K562 (cell line): ENCODE results near the gene TARS2. TPM values are rescaled to one million over a fixed set of nuclear protein-coding genes. Genes with fewer than 3 reads are reported as not detected.

Source experiments
- AFF4 ChIP-seq: sonication (generic); formaldehyde crosslinking; IDR thresholded peaks from 2 replicates; pipeline ENCODE4 v1.8.0; 2023; ENCODE audit warnings: mild to moderate bottlenecking, missing genetic modification reagents
- ARNT ChIP-seq, 2 experiments: fragments of 450-650 bp; IDR thresholded peaks; 2 replicates each; pipeline ENCODE4 v1.6.1; 2016; ENCODE audit warnings: mild to moderate bottlenecking in 1 of 2
- BRF1 ChIP-seq: IDR thresholded peaks from 3 replicates; pipeline ENCODE4 v1.6.1; 2011; ENCODE audit warnings: borderline replicate concordance, mild to moderate bottlenecking; ENCODE audit not compliant: insufficient read length; ENCODE audit errors: extremely low read depth
- HLTF ChIP-seq: fragments of 450-650 bp; IDR thresholded peaks from 2 replicates; pipeline ENCODE4 v1.6.1; 2016
- MAX ChIP-seq: sonication (generic); formaldehyde crosslinking; IDR thresholded peaks from 2 replicates; pipeline ENCODE4 v1.9.0; 2022; ENCODE audit warnings: mild to moderate bottlenecking, missing genetic modification reagents
- NFE2 ChIP-seq: IDR thresholded peaks from 2 replicates; pipeline ENCODE4 v1.6.1; 2014; ENCODE audit warnings: antibody characterized with exemption, low read depth
- NR4A1 ChIP-seq, 2 experiments: fragments of 250-450 bp in 1 of 2; fragments of 450-650 bp in 1 of 2; sonication (Bioruptor Pico) in 1 of 2; IDR thresholded peaks; 2 replicates each; pipeline versions ENCODE4 v1.4.0 to v1.6.1; 2016 to 2020; ENCODE audit warnings: mild to moderate bottlenecking in 2 of 2, missing compliant biosample characterization in 1 of 2, missing genetic modification characterization in 1 of 2, moderate library complexity in 1 of 2
- RUNX1 ChIP-seq: sonication (generic); IDR thresholded peaks from 2 replicates; pipeline ENCODE4 v1.6.1; 2016; ENCODE audit warnings: antibody characterized with exemption, low read depth
- SMARCC2 ChIP-seq: fragments of 450-650 bp; IDR thresholded peaks from 2 replicates; pipeline ENCODE4 v1.6.1; 2017; ENCODE audit warnings: antibody characterized with exemption, moderate library complexity, mild to moderate bottlenecking, low read depth
- SMC3 ChIP-seq: conservative IDR thresholded peaks from 2 replicates; pipeline ENCODE4 v1.6.1; 2011; ENCODE audit warnings: low read depth, low read length, improper control_type of control experiment; ENCODE audit not compliant: insufficient read depth
- TCF3 ChIP-seq: sonication (generic); formaldehyde crosslinking; IDR thresholded peaks from 2 replicates; pipeline ENCODE4 v1.4.0; 2020; ENCODE audit warnings: mild to moderate bottlenecking, missing genetic modification reagents
- TEAD1 ChIP-seq, 2 experiments: fragments of 450-650 bp in 1 of 2; sonication (generic) in 1 of 2; formaldehyde crosslinking; IDR thresholded peaks; 2 replicates each; pipeline versions ENCODE4 v1.4.0 to v1.8.0; 2020 to 2022; ENCODE audit warnings: mild to moderate bottlenecking in 2 of 2, missing genetic modification reagents in 1 of 2
- TEAD4 ChIP-seq, 2 experiments: sonication (generic) in 1 of 2; formaldehyde crosslinking in 1 of 2; IDR thresholded peaks; 2 replicates each; pipeline versions ENCODE4 v1.6.1 to v1.8.0; 2012 to 2022; ENCODE audit warnings: borderline replicate concordance in 1 of 2, inconsistent platforms in 1 of 2, low read length in 1 of 2, mild to moderate bottlenecking in 1 of 2, missing genetic modification reagents in 1 of 2
- ZBTB2 ChIP-seq: fragments of 450-650 bp; IDR thresholded peaks from 2 replicates; pipeline ENCODE4 v1.6.1; 2016; ENCODE audit warnings: antibody characterized with exemption
- ZKSCAN8 ChIP-seq: fragments of 200-800 bp; sonication (Bioruptor generic); IDR thresholded peaks from 2 replicates; pipeline ENCODE4 v1.6.1; 2016; ENCODE audit warnings: missing genetic modification characterization, missing compliant biosample characterization
- ZNF134 ChIP-seq: fragments of 250-450 bp; sonication (Bioruptor Pico); conservative IDR thresholded peaks from 2 replicates; pipeline ENCODE4 v1.4.0; 2020
- ZNF655 ChIP-seq: fragments of 250-450 bp; sonication (Bioruptor Pico); IDR thresholded peaks from 2 replicates; pipeline ENCODE4 v1.5.0; 2021
- ZNF77 ChIP-seq: fragments of 250-450 bp; sonication (Bioruptor Pico); IDR thresholded peaks from 2 replicates; pipeline ENCODE4 v1.5.0; 2020
- polyA plus RNA-seq, 8 experiments: library from polyadenylated mRNA; depleted of rRNA in 4 of 8; stranded (reverse) in 5 of 8; unstranded in 3 of 8; fragments of >200 nt; fragmentation: Nextera tagmentation in 2 of 8; fragmentation: Illumina TruSeq in 1 of 8; extraction: Ambion mirVana in 2 of 8; extraction: Trizol in 1 of 8; gene quantifications; 2 replicates each; pipeline versions ENCODE4 v1.2.1 to v1.2.3, GENCODE V29; 2011 to 2014; ENCODE audit warnings: inconsistent platforms in 1 of 8, missing spikeins in 1 of 8
- total RNA-seq, 7 experiments: library from RNA; depleted of rRNA in 6 of 7; stranded (reverse); fragments of >200 nt in 6 of 7; fragmentation: Illumina TruSeq in 2 of 7; extraction: Trizol in 2 of 7; gene quantifications; 2 replicates each; pipeline versions ENCODE4 v1.2.1 to v1.2.3, GENCODE V29; 2011 to 2021; ENCODE audit warnings: low replicate concordance in 1 of 7
- TF ChIP-seq, protein P1 (sequence below), 2 experiments: IDR thresholded peaks; 2 replicates each; pipeline ENCODE4 v1.6.1; 2011; ENCODE audit warnings: borderline replicate concordance in 1 of 2, control low read depth in 1 of 2, low read depth in 1 of 2, low read length in 1 of 2, mild to moderate bottlenecking in 1 of 2, mixed read lengths in 1 of 2, moderate library complexity in 1 of 2; ENCODE audit not compliant: insufficient read depth in 1 of 2, insufficient read length in 1 of 2, poor library complexity in 1 of 2, severe bottlenecking in 1 of 2; ENCODE audit errors: extremely low read depth in 1 of 2

The TARS2 gene
- total and polyA plus RNA-seq, 9 of the 15 experiments (the other 6 are each of a cell fraction or from before 2014, with no cell fraction given), result 17.0 to 64.2 (median 39.4) TPM

- TF ChIP-seq AFF4 (CRISPR knock-in tag) (peak; percentile 65), ZNF134 (CRISPR knock-in tag) (no peak), ZNF77 (CRISPR knock-in tag) (no peak), ZKSCAN8 (CRISPR knock-in tag) (no peak), HLTF (no peak), NR4A1 (CRISPR knock-in tag; IDR thresholded peaks at IDR 0.05) (no peak), NR4A1 (tag; IDR thresholded peaks at IDR 0.05) (no peak), TEAD4 (IDR thresholded peaks at IDR 0.05; ENCODE audit: low read length) (0 out of 2 replicates have a peak, but pooled peaks have one; percentile 16), TEAD4 (CRISPR knock-in tag; IDR thresholded peaks at IDR 0.05; ENCODE audit: borderline replicate concordance) (no peak), TEAD1 (CRISPR knock-in tag; IDR thresholded peaks at IDR 0.05) (0 out of 4 replicates have a peak, but pooled peaks of 1 of the 2 experiments have one; percentile 36), RUNX1 (no peak), MAX (CRISPR knock-in tag) (peak; percentile 84), SMC3 (no peak), BRF1 (no peak), NFE2 (no peak), ZBTB2 (peak; percentile 90), SMARCC2 (no peak), TCF3 (CRISPR knock-in tag) (no peak; the same call in 1 of the 2 replicates), ZNF655 (CRISPR knock-in tag) (no peak), ARNT (IDR thresholded peaks at IDR 0.05) (0 out of 4 replicates have a peak, but pooled peaks of 1 of the 2 experiments have one; percentile 15)
- TF ChIP-seq, protein P1, sequence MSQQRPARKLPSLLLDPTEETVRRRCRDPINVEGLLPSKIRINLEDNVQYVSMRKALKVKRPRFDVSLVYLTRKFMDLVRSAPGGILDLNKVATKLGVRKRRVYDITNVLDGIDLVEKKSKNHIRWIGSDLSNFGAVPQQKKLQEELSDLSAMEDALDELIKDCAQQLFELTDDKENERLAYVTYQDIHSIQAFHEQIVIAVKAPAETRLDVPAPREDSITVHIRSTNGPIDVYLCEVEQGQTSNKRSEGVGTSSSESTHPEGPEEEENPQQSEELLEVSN (IDR thresholded peaks at IDR 0.05; ENCODE audit: borderline replicate concordance in 1 of 2, extremely low read depth in 1 of 2, insufficient read depth in 1 of 2, insufficient read length in 1 of 2, low read depth in 1 of 2, low read length in 1 of 2, poor library complexity in 1 of 2, severe bottlenecking in 1 of 2), result peak; percentile 35 to 71
These were observed 28.3 kb downstream of the TARS2 start, which contains the start of gene FALEC (continued) for GRCh38 chr1:150515328-150516049.
